Measurements from ENCODE around the gene MYBBP1A.

DNA sequence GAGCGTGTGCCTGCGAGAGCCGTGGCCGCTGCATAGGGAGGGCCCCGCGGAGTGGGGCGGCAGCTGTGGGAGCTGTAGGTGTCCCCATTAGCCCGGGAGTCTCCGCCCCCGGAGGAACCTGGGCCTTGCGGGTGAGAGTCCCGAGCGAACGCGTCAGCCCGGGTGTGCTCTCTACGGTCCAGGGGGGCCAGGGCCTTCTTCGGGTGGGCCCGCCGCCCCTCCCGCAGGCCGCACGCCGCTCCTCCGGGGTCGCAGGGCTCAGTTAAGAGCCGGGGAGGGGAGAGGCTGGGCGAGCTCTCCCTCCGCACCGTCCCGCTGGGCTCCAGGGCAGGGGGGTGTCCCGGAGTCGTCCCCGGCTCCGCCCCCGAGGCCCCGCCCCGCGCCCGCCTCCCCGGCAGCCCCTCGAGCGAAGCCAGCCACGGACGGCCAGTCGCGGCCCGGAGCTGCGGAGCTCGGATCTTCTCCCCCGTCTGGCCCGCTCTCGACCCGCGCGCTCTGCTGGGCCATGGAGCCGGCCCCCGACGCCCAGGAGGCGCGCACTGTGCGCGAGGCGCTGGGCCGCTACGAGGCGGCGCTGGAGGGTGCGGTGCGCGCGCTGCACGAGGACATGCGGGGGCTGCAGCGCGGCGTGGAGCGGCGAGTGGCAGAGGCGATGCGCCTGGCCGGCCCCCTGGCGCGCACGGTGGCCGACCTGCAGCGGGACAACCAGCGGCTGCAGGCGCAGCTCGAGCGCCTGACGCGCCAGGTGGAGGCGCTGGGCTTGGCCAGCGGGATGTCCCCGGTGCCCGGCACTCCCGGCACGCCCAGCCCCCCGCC, 29.1 kb upstream of the MYBBP1A start, which contains the start of gene SMTNL2:
- TF ChIP-seq POLR2A (IDR thresholded peaks at IDR 0.05; ENCODE audit: low read depth, low read length) (no peak), POLR2AphosphoS5 (IDR thresholded peaks at IDR 0.05; ENCODE audit: low read depth, low read length) (no peak)
